NAMALWA (cell line): Measurements from ENCODE around the gene UGT1A6.
A peak's percentile ranks its signal among the peaks of the same experiment; 100 is the strongest.

ENCODE experiments used
- DNase-seq: peaks from one replicate; pipeline ENCODE4 v3.0.0-alpha.2; 2015; ENCODE audit warnings: low spot score

The UGT1A6 gene

DNA sequence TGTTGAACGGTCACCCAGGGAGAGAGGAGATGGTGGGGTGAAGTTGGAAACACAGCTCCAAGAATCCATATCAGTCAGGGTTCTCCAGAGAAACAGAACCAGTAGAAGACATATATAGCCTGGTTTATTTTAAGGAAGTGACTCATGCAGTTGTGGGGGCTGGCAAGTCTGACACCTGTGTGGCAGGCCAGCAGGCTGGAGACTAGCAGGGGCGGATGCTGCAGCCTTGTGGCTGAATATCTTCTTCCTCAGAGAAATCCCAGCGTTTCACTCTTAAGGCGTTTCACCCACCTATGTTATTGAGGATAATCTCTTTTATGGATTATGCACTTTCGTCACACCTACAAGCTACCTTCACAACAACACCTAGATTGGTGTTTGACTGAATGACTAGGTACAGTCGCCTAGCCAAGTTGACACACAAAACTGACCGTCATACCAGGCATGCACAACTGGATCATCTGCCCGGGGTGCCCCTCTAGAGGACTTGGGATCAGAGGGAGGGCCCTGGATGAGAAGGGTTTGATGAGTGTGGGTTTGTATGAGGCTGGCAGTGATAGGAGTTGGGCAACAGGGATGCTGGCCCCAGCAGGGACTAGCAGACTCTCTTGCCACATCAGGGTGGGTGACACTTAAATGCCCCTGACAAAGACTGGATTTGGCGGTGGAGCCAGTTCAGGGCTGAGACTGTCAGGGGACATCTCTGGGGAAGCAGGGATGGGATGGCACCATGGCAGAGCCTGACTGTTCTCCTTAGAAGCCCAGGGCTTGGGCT is 108.9 kb downstream of the UGT1A6 start:
- DNase-seq: peak; percentile 54

DNA sequence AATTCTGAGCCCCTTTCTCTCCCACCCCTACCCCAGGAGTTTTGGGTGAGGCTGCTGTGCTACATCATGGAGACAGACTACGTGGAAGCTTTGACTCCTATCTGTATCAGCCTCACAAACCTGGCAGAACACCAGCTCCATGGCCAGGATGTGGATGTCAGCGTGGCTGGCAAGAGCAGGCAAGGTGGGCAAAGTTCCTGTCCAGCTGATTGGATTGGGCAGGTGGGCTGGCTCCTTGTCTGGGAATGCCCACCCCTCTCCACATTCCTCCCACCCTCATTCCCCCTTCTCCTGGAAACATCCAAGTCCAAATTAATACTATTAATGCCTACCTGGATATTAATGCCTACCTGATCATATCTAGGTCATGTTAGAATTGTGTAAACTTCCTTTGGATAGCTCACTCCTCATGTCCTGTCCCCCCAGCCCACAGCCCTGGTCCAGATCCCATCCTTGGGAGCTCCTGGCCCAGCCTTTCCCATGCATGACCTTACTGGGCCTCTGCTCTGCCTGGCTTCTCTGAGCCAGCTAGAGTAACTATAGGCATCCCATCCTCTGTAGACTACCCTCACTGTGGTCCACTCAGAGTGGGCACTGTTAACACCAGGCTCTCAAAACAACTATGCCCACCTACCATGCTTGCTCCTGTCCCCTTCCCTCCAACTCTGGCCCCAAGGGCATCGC is 109.6 kb downstream of the UGT1A6 start:
- no peak for DNase-seq

DNA sequence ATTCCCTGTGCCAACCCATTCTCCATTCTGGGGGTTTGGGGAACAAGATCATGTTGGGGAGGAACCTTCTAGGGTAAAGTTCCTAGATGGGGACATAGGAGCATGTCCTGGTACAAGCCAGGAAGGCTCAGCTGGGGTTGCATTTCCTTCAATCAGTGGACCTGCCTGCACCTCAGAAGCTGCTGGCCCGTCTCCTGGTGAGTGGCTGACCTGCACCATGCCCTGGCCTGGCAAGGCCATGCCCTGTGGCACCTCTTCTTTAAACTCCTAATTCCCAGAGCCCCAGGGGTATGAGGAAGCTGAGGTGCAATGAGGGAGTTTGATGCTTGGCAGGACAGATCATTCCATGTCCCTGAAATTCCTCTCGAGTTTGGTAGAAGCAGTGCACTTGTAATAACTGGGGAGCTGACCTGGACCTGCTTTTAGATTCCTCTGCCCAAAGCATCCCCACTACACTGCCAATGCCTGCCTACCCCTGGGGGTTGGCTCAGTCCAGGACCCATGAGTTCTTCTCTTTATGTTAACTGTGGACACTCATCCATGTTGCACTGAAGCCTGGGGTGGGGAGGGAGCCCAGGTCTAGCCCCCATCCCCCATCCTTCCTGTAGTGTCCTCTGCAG is 110.7 kb downstream of the UGT1A6 start:
- no peak for DNase-seq

DNA sequence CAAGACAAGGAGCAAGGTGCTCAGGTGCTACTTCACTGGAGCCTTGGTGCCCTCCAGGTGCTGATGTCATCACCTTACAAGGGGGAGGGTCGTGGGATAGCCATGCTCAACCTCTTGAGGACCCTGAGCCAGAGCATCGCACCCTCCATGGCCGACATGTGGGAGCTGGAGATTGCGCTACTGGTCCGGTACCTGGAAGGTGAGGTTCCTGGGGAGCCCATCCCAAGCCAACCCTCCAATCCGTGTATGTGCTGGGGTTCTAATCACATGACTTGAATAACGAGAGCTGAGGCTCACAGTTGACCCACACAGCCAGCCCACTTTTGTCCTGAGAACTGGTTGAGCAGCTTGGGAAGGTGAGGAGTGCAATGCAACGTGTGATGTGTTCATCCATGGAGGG is 111.3 kb downstream of the UGT1A6 start:
- no peak for DNase-seq

DNA sequence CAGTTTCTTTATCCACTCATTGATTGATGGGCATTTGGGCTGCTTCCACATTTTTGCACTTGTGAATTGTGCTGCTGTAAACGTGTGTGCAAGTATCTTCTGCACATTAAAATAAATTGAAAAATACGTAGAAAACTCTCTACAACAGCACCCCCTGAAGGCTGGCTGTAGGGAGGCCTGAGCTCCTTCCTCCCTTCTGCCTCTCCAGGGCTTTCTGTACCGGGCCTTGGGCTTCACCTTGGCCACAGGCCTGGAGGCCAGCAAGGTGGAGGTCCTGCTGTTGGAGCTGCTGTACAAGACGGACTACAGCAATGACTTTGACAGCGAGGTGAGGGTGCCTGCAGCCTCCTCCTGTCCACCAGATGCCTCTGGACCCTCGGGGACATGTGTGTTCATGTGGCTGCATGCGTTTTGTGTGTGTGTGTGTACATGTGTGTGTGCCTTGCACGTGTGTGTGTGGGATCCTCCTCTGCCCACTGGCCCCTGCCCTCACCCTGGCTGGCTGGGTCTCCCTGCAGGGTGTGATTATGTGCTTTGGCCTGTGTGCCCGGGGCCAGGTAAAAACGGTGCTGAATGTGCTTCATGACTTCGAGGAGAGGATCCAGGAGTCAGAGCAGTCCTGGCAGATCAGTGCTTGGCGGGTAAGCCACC is 114.7 kb downstream of the UGT1A6 start:
- no peak for DNase-seq

DNA sequence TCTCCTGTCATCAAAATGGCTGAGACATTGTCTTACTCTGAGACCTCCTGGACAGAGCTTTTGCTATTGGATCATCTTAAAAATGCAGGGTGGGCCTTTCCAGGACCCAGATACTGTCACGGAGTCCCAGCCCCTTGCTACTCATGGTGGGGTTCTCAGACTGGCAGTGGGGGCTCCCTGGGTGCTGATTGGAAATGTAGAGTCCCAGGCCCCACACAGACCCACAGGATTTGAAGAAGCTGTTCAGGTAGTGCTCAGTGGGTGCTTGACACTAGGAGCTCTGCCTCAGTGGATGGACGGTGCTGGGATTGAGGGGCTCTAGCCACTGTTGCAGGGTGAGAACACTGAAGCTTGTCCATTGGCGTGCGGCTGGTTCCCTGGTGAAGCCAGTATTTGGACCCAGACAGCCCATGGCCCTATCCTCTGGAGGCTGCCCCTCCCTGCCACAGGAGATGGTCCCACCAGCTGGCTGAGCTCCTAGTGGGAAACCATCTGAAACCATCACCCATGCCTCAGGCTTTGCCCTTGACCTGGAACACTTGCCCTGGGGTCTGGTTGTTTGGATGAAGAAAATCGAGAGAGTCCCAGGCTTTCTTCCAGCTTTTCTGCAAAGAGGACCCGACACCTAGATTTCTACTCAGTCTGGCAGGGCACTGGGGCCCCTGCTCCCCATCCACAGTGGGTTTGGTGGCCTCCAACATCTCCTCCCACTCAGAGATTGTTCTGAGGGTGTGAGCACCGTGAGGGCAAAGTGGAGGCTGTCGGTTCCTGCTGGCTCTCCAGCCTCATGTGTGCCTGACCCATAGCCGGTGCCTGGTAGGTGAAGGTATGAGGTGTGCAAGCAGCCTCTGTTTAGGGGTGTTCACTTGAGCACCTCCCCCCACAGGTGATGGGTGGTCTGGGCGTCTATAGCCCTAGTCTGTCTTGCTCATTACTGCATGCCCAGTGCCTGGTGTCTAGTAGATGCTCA is 115.6 kb downstream of the UGT1A6 start:
- no peak for DNase-seq

DNA sequence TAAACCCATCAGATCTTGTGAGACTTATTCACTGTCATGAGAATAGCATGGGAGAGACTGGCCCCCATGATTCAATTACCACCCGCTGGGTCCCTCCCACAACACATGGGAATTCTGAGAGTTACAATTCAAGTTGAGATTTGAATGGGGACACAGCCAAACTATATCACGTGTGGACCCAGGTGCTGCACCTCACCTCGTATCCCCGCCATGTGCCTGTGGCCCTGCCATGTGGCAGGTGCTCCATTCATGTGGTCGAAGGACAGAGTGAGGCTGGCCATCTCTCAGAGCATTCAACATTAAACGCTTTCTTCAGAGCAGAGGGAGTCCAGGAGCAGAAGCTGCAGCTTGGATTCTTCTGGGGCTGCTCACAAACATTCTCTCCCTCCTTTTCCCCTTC is 117.7 kb downstream of the UGT1A6 start:
- no peak for DNase-seq

DNA sequence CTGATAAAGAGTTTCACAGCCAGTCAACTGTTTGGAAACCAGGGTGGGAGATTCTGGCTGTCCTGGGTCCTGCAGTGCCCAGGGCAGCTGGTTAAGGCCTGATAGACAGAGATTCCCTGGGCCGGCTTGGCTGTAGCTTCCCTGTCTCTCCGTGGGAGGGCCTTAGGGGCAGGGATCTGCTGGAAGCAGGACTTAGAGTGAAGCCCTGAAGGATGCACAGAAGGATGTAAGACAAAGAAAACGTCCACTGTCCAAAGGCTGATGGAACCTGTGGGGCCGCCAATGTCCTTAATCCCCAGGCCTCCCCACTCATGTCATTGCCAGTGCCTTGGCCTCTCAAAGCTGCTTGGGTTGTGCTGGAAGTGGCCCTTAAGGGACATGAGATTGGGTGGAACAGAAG is 118.4 kb downstream of the UGT1A6 start:
- DNase-seq: no peak

DNA sequence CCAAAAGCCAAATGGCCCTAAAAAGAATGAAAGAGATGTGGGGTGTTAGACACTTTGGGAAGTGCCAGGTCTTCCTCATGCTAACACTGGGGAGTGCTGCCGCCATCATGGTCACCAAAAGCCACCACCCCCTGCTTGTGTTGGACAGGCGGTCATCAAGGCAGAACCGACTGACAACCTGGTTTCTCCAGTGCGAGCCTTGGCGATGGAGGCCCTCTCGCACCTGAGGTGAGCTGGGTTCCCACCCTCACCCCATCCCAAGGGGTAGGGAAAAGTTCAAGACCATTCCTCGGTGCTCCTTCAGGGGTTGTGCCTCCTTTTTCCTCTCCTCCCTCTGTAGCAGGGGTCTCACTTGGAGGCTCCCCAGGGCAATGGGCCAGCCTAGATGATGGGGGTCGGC is 119.0 kb downstream of the UGT1A6 start:
- DNase-seq: no peak

DNA sequence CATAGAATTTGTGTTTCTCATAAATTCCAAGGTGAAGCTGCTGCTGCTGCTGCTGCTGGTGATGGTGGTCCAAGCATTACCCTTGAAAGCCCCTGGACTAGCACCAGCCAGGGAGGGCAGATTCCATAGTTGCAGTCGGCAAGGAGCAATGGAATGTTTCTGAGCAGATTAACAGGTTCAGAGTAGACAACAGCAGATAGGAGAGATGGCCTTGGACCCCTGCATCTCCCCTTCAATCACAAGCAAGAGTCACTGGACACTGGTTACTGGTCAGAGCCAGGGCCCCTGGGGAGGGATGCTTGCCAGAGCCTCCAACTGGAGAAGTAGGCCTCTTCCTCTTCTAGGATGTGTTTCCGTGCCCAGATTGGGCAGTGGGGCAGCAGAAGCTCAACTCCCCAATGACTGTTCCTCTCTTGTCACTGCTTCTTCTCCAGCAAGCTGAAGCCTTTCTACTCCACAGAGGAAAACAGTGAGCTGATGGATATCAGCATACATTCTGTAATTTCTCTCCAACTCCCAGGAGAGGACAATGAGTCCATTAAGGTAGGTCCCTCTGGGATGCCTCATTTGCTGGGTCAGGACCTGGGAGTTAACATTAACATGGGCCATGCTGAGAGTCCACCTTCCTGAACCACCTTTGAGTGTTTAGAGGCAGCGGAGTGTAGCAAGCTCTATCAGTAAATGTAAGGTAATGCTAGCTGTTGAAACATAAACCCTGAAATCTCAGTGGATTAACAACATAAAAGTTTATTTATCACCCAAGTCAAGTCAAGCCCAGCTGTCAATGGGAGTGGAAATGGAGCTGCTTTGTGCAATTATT is 120.8 kb downstream of the UGT1A6 start:
- no peak for DNase-seq

DNA sequence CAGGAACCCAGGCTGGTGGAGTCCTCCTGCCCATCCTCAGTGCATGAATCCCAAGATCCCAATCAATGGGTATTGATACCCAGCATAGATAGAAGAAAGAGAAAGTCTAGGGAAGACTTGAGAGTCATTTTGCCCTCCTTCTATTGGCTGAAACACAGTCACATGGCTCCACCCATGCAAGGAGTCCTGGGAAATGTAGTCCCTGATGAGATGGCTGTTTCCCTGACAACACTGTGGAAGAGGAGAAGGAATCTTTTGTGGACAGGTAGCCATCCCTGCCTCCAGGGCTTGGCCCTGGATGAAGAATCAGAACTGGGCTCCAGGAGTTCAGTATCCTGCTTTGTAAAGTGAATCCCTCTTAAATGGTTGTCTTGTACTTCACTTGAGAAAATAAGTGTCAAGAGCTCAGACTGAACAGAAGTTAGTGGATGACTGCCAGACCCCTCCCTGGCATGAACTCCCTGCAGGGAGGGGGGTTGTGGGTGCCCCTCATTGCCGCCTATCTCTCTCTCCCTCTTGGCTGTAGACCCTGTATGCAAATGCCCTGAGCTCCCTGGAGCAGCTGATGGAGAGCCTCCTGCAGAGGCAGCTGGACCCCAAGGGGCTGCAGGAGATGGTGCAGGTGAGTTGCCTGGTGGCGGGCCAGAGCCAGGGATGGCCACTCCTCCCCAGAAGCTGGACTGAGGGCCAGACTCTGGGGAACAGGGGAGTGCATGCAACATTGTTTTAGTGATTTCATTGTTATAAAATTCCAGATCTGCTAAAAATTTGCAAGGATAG is 121.6 kb downstream of the UGT1A6 start:
- no peak for DNase-seq

DNA sequence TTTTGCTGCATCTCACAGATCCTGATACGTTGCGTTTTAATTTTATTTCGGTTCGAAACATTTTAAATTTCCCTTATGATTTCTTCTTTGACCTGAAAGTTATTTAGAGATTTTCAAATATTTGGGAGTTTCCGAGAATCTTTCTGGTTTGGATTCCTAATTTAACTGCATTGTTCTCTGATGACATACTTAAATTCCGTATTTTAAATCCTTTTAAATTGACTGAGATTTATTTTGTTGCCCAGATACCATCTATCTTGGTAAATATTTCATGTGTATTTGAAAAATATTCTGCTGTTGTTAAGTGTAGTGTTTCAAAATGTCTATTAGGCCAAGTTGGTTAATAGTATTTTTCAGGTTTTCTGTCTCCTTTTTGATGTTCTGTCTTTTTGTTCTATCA is 123.2 kb downstream of the UGT1A6 start:
- no peak for DNase-seq

DNA sequence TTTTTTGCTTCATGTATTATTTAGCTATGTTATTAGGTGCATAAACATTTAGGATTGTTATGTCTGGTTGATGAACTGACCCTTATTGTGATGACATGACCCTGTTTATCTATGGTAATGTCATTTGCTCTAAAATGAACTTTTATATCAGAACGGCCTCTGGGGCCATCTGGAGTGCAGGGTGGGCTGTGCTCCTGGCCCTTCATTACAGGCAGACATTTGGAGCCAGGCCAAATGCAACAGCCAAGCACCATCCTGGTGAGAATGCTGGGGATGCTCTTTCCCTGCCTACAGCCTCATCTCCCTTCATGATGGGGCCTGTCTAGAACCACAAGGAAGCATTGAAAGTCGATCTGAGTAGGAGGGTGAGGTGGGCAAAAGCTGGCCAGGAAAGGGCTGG is 123.6 kb downstream of the UGT1A6 start:
- no peak for DNase-seq

DNA sequence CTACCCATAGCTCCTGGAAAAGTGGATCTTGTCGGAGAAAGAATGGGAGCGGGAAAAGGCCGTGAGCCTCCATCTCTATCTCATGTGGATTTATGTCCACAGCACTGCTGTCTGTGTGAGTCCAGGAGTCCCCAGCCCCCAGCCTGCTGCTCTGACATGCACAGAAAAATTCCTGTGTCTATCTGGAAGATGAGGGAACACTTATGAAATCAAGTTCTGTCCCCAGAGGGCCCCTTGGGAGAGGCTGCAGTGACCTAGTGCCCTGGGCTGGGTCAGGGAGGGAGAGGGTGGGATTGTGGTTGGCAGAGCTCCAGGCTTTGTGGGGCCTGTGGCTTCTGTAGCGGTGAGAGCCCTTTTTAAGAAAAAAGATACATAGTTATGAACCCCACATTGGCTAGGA is 124.1 kb downstream of the UGT1A6 start:
- no peak for DNase-seq

DNA sequence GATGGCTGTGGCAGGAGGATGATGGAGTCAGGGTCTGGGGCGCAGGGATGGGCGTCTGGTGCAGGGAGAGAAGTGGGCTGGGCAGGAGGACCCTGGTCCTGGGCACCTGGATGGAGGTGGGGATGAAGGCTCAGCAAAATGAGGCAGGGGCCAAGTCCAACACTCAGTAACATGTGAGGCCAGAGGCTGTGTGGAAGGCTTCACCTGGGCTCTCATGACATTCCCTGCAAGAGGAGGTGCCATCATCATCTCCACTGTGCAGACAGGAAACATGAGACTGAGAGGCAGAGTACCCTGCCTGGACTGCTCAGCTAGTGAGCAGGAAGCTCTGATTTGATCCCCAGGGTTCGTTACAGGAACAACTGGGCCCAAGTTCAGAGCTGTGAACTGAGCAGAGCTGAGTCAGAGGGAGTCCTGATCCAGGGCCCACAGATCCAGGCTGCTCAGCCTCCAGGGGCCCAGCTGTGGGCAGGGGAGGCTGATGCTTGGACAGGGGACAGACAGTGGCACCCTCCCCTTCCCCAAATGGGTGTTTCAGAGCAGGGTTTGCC is 124.7 kb downstream of the UGT1A6 start:
- no peak for DNase-seq

DNA sequence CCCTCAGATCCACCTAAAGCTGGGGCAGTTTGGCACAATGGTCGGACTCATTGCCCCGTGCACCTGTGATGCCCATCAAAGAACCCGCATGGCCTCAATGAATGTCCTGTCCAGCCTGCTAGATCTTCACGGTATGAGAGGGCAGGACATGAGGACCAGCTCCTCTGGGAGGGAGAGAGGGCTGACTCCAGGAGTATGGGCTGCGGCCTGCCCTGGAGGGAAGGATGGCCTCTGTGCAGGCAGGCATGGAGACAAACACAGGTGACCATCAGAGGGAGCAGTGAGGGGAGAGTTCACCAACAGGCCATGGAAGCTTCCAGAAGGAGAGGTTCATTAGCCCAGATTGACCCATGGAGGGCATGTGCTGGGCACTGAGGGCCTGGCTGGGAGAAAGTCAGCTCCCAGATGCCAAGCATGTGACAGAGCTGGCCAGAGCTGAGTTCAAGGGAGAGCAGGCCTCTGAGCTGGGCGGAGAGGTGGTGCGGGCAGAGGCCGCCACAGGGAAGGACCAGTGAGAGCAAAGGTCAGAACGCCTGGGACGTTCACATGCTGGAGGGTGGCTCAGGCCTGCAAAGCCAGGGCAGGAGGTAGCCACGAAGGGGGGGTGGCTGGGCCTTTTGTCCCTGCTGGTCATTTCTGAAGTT is 125.4 kb downstream of the UGT1A6 start:
- DNase-seq: no peak

DNA sequence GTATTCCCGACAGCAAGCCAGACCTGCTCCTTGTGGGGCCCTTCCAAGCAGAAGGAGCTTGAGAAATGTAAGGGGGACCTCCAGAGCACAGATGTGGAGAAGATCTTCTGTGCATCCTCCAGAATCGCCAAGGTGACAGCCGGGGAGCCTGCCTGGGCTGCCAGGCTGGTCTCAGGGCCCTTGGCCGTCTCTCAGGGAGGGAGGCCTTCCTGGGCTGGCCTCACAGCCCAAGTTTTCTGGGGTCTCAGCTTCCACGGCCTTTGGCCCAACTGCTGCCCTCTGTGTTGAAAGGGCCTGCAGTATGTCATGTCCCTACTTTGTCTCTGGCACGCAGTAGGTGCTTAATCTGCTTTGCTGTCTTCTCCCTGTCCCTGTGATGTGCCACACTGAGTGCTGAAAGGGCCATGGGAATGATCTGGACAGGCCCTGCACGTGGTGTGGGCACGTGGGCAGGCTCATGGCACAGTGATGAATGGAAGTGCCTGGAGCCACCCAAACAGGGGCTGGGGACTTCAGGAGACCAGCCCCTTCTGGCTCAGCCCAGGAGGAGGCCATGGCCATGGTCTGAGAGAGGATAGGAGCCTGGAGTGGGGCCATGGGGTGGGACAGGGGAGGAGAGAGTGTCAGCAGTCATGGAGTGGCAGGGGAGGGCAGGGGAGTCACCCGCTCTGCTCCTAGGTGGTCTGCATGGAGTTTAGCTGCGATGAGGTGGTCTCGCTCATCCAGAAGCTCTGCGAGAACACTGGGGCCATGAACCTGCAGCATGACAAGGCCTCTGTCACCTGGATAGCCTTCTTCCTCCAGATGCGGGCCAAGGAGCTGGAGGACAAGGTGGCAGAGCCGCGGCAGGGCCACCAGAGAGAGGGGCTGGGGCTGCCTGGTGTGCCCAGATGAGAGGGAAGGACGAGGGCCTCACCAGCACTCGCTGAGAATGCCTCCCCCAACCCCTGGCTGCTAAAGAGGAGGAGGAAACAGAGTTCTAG is 126.2 kb downstream of the UGT1A6 start:
- DNase-seq: no peak
